ENCODE measurements around the gene RERE. TPM values are rescaled to one million over a fixed set of nuclear protein-coding genes. Genes with fewer than 3 reads are reported as not detected.

The RERE gene
- total RNA-seq, 1 donor from 2014 or later, result 17.4 TPM

DNA sequence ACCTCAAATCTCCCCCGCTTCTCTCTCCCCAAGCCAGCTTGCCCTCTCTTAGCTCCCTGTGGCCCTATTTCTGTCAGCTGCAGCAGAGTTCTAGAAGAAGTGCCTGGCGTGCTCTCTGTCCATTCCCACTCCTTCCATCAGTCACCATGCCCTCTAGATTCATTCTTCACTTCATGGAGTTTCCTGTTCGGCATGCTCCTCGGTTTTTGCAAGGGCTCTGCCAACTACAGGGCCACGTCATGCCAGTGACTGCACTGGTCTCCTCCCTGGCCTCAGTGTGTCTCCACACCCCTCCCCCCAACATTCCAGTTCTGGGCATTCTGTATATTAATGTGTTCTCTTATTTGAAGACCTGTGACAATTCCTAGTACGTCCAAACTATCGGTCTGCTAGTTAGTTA is 385.7 kb downstream of the RERE start:
- no peak for DNase-seq (ENCODE audit: low read depth)

DNA sequence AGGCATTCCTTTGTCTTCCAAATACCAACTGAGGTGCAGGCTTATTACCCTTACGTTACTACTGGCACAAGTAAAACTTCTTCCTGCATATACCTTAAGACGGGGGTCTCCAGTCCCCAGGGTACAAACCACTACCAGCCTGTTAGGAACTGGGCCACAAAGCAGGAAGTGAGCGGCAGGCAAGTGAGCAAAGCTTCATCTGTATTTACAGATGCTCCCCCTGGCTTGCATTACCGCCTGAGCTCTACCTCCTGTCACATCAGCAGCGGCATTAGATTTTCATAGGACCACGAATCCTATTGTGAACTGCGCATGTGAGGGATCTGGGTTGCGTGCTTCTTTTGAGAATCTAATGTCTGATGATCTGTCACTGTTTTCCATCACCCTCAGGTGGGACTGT is 386.4 kb downstream of the RERE start:
- DNase-seq (ENCODE audit: low read depth), result no peak

DNA sequence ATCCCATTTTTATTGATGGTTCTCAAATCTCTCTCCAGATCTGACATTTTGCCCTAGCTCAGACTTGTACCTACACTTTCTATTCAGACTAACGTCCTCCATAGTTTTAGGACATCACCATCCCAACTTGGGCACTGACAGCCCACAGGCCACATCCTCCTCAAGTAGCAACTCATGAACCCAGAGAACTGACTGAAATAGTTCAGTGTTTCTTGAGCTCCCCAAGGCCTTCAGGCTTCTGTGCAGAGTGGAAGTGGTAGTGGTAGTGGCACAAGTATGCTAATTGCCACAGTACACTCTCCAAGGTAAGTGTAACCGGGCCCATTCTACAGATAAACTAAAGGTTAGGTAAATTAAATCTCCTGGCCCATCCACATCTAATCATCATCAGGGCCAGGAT is 387.0 kb downstream of the RERE start:
- DNase-seq (ENCODE audit: low read depth), result no peak

DNA sequence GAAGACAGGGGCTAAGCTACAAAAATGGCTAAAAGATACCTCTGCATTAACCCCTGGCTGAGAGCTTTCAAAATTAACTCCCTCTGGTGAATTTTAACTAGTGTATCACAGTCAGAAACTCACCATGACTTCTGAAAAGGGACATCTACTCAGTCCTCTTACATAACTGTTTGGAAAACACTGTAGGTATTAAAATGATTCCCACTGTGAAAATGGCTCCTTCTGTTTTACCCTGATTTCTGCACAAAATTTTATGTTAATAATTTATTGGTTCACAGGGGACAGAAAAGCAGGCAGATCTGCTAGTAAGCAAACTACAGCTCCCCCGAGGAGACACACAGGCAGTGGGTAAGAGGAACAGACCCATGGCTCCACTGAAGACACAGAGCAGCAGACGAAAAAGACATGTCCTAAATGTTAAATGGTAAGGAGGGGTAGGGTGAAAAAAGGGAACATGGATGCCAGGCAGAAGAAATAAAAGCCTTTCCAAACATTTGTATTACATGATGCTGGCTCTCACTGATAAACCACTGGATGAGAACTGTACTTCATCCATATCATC is 387.8 kb downstream of the RERE start:
- DNase-seq (ENCODE audit: low read depth), result no peak

DNA sequence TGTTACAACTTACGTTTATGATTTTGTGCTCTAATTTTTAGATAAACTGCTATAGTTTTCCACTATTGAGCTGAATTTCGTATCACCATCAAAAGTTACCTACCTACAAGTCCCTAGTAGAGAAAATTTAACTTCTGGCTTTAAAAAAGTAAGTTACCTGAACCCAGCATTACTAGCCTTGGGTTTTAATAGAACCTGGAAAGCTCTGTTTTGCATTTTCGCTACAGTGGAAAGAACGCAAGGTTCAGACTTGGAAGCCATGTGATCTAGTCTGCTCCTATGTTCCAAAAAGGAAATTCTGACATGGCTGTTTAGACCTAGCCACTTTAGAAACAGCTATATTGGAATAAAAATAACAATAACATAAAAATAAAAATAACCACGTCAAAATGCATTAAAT is 389.0 kb downstream of the RERE start:
- no peak for DNase-seq (ENCODE audit: low read depth)

DNA sequence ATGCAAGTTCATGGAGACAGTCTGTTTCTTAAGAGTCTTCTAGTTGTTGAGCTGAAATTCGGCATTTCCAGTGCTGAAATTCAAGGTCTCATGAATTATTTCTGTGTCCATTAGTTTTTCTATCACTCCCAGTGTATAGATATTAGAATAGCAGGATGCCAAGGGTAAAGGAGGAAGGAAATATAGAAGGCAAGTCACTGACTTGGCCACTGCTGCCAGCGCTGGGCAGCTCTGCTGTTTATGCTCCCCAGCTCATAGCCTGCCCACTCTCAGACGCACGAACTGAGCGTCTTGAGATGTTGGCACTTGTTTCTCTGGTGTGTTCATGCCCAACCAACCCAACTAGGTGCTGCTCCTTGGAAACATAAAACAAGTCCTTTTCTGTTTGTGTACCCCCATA is 389.5 kb downstream of the RERE start:
- DNase-seq (ENCODE audit: low read depth), result no peak

DNA sequence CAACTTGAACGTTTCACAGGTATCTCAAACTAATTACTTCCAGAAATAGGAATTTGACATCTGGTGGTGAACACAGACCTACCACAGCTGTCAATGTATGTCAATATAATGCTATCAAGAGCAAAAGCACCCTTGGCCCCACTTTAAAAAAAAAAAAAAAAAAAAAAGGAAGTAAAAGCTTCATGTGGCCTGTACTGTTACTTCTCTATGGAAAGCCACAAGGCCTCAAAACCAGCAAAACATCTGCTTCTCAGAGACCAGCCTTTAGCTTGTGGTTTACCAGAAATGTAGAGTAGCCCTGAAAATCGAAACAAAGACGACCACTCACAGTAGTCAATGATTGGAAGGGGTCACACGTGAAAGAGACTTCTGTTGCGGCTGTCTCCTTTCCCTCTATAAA is 389.9 kb downstream of the RERE start:
- peak; percentile 64 for DNase-seq (ENCODE audit: low read depth)

DNA sequence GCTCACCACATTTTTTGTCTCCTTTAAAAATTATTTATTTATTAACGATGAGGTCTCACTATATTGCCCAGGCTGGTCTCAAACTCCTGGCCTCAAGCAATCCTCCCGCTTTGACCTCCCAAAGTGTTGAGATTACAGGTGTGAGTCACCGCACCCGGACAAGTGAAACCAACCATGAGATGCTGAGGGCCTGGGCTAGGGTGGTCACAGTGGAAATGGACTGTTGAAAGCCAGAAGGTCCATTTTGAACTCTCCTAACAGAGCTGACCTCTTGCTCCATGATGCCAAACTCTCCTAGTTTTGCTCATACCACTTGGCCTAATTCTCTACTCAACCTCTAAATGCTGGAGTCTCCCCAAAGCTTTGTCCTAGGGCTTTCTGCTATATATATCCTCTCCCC is 390.4 kb downstream of the RERE start:
- no peak for DNase-seq (ENCODE audit: low read depth)

DNA sequence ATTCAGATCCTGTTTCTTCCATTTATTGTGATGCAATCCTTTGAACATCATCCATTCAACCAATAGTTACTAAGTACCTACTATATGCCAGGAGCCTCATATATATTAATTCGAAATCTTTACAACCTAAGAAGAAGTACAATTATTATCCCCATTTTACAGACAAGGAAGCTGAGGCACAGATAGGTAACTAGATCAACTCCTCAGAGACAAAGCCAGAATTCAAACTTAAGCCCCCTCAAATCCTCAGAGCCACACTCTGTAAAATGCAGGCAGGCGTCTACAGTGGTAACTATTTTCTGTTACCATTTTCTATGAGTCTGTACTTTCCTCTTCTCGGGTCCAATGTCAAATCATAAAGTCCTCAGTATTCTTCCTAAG is 391.7 kb downstream of the RERE start:
- no peak for DNase-seq (ENCODE audit: low read depth)

DNA sequence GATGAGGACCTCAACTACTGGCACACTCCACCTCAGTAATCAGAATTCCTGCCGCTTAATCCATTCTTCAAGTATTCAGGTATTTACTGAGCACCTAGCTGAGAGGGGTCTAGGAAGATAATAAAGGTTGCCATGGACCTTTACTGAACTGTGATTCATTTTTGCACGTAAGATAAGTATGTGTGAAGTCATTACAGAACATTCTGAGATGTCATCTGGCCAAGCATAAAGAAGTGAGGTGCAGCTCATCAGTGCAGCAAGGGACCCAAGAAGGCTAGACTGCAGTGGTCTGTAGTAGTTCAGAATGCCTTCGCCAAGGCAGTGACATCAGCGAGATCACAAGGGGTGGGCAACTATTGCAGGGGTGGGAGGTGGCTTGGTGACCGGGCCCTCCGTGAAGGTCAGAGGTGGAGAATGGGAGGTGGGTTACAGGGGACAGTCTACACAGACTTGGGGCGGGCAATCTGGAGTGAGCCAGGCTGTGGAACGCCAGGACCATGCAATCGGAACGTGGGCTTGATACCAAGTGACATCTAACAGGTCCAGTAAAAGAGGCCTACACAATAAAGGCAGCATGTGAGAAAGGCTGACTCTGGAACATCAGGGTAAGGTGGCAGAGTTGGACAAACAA is 392.2 kb downstream of the RERE start:
- no peak for DNase-seq (ENCODE audit: low read depth)

DNA sequence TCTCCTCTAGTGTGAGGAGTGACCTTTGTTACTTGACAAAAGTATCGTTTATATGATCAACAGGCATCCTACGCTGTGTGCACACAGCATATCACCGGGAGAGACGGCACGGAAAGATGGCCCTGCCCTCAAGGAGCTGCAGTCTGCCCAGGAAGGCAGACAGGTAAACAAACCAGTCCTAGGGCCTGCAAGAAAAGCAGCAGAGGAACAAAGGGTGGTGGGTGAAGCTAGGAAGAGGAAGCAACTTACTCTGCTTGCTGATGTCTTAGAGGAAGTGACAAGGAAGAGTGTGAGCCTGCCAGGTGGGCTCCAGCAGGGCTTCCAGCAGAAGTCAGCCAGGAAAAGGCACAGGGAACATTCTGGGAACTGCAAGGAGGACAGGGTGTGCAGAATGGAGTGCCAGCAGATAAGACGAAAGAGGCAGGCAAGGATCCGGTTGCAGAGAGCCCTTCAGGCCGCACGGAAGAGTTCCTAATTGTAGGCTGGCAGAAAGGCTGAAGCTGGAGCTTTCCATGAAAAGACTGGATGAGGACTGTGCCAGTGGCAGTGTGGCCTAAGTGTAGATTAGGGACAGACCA is 392.8 kb downstream of the RERE start:
- no peak for DNase-seq (ENCODE audit: low read depth)

DNA sequence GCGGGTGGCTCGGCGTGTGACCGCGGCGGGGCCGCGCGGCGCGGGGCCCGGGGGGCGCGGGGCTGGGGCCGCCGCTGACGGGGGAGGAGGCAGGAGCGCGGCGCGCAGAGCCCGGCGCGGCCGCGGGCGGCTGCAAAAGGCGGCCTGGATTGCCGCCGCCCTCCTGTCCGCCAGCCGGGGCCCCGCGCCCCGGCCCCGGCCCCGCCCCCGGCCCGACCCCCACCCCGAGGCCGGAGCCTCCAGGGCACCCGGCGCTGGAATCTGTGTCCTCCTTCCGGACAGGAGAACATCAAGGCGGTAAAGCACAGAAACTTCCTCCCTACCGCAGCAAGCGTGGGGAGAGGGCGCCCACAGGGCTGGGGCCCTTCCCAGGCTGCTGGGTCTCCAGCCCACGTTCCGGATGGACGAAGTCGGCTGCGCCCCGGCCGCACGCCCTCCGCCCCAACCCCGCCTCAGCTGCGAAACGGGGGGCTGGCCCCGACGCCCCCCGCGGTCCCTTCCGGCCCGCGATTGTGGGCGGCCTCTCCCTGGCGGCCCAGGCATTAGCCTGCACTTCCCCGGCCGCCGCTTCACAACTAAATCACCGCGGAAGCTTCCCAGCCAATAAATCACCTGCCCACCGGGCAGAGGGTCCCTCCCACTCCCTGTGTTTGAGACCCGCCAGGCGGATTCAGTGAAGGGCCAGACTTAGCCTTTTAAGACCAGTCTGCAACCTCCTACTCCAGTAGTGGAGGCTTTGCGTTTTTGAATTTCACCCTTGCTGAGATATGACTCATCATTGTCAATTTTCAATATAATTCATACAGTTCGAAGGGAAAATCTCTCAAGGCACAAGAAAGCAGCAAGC is 393.5 kb downstream of the RERE start:
- DNase-seq (ENCODE audit: low read depth), result peak; percentile 59

DNA sequence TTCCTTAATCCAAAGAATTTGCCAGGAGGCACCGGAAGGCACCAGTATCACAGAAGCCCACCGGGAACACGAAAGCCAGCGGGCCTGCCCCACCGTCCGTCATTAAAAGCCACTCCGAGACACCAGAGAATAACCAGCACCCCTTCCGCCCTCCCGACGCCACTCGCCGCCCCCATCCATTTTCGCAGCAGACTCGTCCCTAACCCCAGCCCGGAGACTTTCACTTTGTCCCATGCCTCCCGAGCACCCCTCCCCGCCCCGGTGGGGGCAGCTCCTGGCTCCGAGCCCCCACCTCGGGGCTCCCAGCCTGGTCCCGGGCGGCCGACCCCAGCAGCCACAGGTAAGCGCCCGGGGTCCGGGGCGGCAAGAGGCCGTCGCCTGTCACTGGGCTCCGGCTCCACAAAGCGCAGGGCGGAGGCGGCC is 394.2 kb downstream of the RERE start:
- peak; percentile 39 for DNase-seq (ENCODE audit: low read depth)

DNA sequence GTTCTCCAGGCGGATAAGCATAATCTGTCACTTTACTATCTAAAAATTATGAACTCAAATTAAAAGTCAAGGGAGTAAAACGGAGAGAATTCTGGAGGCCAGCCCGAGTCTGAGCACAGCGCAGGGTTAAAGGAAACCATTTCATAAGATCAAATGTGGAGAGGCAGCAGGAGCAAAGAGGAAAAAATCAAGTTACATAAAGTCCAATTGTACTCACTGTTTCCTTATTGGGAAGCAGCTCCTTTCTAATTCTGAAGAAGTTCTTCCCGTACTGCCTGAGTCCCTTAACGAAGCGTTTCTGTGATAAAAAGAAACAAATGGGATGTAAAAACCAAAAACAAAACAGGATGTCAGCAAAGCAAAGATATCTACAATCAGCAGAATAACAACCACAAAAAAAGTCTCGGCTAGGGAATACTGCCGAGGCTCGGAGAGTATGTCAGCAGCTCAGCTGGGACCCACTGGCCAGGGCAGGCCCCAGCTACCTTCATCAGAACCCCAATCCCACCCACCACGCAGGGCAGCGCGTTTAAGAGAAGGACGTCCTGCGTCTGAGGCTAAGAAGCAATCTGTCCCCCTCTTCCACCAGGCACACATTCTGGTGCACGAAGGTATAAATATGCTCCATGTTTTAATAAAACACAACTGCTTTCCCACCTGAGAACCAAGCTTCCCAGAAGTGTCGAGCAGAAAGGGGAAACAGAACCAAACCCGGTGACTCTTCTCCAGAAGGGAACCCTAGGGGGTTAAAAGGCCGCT is 394.8 kb downstream of the RERE start:
- DNase-seq (ENCODE audit: low read depth), result peak; percentile 35

DNA sequence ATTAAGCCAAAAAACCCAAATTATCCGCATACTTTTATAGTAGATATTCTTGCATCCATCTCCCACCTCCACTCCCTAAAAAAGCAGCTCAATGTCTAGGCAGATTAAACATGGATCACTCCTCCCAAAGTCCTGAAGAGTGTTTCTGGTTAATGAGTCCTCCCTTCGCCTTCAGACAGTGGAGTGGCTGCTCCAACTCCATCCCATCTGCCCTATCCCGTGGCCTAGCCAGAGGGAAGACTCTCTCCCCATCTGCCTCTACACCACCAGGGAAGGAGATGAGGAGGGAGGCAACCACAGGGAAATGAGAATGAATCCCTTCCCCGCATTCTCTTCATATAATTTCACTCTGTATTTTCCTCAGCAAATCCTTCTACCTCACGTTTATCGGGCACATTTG is 395.7 kb downstream of the RERE start:
- peak; percentile 44 for DNase-seq (ENCODE audit: low read depth)

DNA sequence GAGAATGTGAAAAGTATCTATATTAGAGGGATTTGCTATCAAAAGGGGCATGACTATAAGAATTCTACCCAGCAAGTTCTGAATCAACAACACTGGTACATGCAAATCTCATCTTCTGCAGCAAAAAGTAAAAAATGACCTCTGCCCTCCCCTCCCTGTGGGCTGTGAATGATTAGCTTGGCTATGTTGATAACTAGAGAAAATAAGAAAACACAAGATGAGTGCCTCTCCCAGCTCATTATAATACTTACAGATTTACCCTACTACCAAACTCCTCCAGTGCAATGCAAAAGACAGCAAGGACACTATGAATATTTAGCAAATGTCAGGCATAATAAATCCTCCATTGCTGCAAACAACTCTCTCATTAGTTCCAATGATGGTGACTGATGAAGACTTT is 397.1 kb downstream of the RERE start:
- no peak for DNase-seq (ENCODE audit: low read depth)

DNA sequence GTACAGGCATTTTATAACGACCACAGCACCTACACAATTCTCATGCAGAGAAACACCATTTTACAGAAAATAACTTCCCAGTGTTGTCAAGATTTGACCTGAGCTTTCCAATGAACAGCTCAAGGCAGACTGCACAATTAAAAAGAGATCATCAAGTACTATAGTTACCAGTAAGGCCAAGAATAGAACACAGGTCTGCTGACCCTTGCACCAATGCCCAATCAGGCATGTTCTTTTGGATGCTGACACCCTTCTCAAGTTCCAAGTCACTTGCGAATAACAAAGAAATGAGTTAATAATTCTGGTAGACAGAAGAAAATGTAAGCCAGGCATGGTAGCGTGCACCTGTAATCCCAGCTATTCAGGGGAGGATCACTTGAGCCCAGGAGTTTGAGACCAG is 397.6 kb downstream of the RERE start:
- DNase-seq (ENCODE audit: low read depth), result peak; percentile 31

DNA sequence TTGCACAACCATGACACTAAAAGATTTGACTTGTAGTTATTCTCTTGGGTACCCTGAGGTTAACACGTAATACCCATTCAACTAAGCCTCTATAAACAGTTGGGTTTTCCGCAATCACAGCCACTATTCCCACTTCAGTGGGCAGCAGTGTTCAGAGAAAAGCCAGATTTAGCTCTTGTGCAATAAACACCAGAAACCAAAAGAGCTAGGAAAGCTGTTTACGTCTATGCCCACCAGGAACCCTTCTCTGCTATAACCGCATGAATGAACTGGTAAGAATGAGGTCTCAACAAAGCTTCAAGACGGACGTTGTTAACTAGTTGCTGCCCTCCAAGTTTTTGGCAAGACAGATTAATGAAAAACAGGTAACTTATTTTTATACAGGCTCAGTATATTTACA is 398.3 kb downstream of the RERE start:
- DNase-seq (ENCODE audit: low read depth), result no peak

DNA sequence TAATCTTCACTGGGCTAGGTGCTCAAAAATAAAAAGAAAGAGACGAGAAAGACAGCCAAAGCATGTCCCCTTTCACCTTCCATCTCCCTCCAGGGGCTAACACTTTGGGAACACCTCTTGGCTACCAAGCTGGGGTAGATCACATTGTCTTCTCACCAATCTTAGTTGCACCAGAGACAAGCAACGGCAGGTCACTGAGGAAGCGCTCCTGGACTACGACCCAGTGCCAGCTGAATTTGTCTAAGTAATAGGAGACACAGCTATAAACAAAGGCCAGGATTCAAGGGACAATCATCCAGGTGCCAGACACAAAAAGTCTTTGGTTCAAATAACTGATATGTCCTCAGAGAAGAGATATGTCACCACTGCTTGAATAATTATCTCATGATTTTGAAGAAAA is 399.1 kb downstream of the RERE start:
- DNase-seq (ENCODE audit: low read depth), result no peak

DNA sequence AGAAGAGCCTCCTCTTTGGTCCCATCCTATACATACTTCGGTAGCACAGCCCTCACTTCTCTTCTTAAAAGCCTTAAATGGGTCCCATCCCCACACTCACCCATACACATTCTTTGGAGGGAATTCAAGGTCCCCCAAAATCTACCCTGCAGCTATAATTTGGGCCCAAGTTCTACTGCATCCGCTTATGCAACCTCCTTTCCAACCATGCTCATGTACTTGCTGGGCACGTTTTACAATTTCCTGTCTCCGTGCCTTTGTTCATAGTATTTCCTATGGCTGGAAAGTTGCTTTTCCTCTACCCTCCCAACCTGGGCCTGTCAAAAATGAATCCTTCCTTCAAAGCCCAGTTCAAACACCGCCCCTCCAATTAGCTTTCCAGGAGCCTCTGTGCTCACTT is 399.8 kb downstream of the RERE start:
- no peak for DNase-seq (ENCODE audit: low read depth)

DNA sequence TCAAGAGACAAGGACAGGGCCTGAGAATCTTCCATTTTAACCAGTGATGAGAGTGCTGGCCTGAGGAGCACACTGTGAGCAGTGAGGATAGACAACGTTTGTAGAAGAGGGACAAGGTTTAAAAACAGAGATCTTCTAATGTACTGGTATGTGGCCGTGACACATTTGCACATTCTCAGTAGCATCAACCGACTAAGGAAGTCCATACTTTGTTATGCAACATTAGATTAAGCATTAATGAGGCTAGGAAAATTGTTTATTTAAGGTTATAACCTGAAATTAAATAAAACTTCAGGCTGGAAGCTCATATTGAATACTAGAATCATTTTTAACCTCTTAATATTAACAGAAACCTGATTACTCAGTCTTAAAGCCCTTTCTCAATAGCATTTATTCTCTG is 400.6 kb downstream of the RERE start:
- DNase-seq (ENCODE audit: low read depth), result no peak
